H1 (cell line): ENCODE results near the gene NFE2L2. TPM values are rescaled to one million over a fixed set of nuclear protein-coding genes. Genes with fewer than 3 reads are reported as not detected.

ENCODE experiments used
- CTCF ChIA-PET: fragments of 300-600 bp; sonication (Branson Sonifier 250); formaldehyde crosslinking; loops from one replicate; lab custom pipeline; 2021; ENCODE audit not compliant: partially characterized antibody; lab: Charles Lee
- POLR2A ChIA-PET: fragments of 300-600 bp; sonication (Branson Sonifier 250); formaldehyde crosslinking; loops from one replicate; lab custom pipeline; 2021; ENCODE audit warnings: inconsistent platforms; ENCODE audit not compliant: partially characterized antibody; lab: Charles Lee
- DNase-seq, 2 experiments: peaks; one replicate each; pipeline versions ENCODE4 v3.0.0 to v3.0.0-alpha.2; 2010 to 2022; ENCODE audit warnings: low spot score in 2 of 2, low read depth in 1 of 2, mixed read lengths in 1 of 2
- FAIRE-seq: peaks from 2 replicates; lab custom pipeline; 2011; peaks lifted over from hg19 to GRCh38; lab: Jason Lieb, UNC
- H2AFZ ChIP-seq: 2 replicates; pipeline ENCODE4 v1.8.1; 2012; ENCODE audit warnings: low read length, inconsistent platforms
- H2AK5ac ChIP-seq: 2 replicates; pipeline ENCODE4 v1.6.1; 2013; ENCODE audit warnings: low read depth, low read length
- H2BK120ac ChIP-seq: replicated peaks from 2 replicates; pipeline ENCODE3; 2013; ENCODE audit warnings: low read depth, low read length, inconsistent platforms
- H2BK12ac ChIP-seq: 2 replicates; pipeline ENCODE4 v1.6.1; 2013; ENCODE audit warnings: low read depth, low read length
- H2BK15ac ChIP-seq: 2 replicates; pipeline ENCODE4 v1.6.1; 2013; ENCODE audit warnings: low read length
- H2BK20ac ChIP-seq: 2 replicates; pipeline ENCODE4 v1.6.1; 2013; ENCODE audit warnings: low read length
- H2BK5ac ChIP-seq: 2 replicates; pipeline ENCODE4 v1.6.1; 2013; ENCODE audit warnings: low read depth, low read length
- H3K14ac ChIP-seq: 2 replicates; pipeline ENCODE4 v1.6.1; 2013; ENCODE audit warnings: inconsistent platforms; ENCODE audit not compliant: insufficient read length
- H3K18ac ChIP-seq: 2 replicates; pipeline ENCODE4 v1.6.1; 2013; ENCODE audit warnings: low read length; ENCODE audit errors: extremely low read depth
- H3K23ac ChIP-seq: 2 replicates; pipeline ENCODE4 v1.6.1; 2013; ENCODE audit warnings: inconsistent platforms; ENCODE audit not compliant: insufficient read length
- H3K23me2 ChIP-seq: 2 replicates; pipeline ENCODE4 v1.6.1; 2013; ENCODE audit warnings: low read depth, low read length
- H3K27ac ChIP-seq: 2 replicates; pipeline ENCODE4 v1.6.1; 2011; ENCODE audit warnings: low read depth, low read length, inconsistent platforms
- H3K27me3 ChIP-seq, 4 experiments: replicated peaks in 1 of 4; 1 replicate in 1 of 4; 2 replicates in 3 of 4; pipeline versions ENCODE4 v1.6.1 to v1.8.1; 2011 to 2013; ENCODE audit warnings: low read length in 3 of 4, mild to moderate bottlenecking in 3 of 4, inconsistent platforms in 2 of 4, mixed read lengths in 2 of 4, moderate library complexity in 1 of 4; ENCODE audit not compliant: control insufficient read depth in 3 of 4, insufficient read depth in 3 of 4; ENCODE audit errors: extremely low read depth in 1 of 4
- H3K36me3 ChIP-seq, 4 experiments: 2 replicates each; pipeline versions ENCODE4 v1.6.1 to v1.8.1; 2011 to 2013; ENCODE audit warnings: mild to moderate bottlenecking in 4 of 4, low read length in 3 of 4, moderate library complexity in 2 of 4, control low read depth in 1 of 4, inconsistent platforms in 1 of 4; ENCODE audit not compliant: insufficient read depth in 4 of 4, control insufficient read depth in 2 of 4
- H3K4ac ChIP-seq: replicated peaks from 2 replicates; pipeline ENCODE3; 2013; ENCODE audit warnings: low read length, low read depth, mixed read lengths, inconsistent platforms; ENCODE audit not compliant: insufficient read length
- H3K4me1 ChIP-seq, 4 experiments: replicated peaks in 1 of 4; 1 replicate in 1 of 4; 2 replicates in 3 of 4; pipeline versions ENCODE4 v1.6.1 to v1.8.1; 2011 to 2013; ENCODE audit warnings: low read length in 3 of 4, inconsistent platforms in 2 of 4, mixed read lengths in 1 of 4; ENCODE audit not compliant: insufficient read depth in 4 of 4, control insufficient read depth in 3 of 4
- H3K4me2 ChIP-seq, 2 experiments: 2 replicates each; pipeline versions ENCODE4 v1.6.1 to v1.8.1; 2011 to 2013; ENCODE audit warnings: low read depth in 2 of 2, low read length in 2 of 2, control low read depth in 1 of 2, inconsistent platforms in 1 of 2, mild to moderate bottlenecking in 1 of 2; ENCODE audit not compliant: insufficient read depth in 1 of 2
- H3K4me3 ChIP-seq, 4 experiments: fragments of 200-600, 300-600 bp in 1 of 4; sonication (generic), shearing (Covaris generic), sonication (Bioruptor Twin) in 1 of 4; 2 replicates each; pipeline versions ENCODE4 v1.5.1 to v1.8.1; 2011 to 2016; ENCODE audit warnings: low read length in 4 of 4, low read depth in 3 of 4, control low read depth in 2 of 4, inconsistent platforms in 2 of 4, mild to moderate bottlenecking in 2 of 4, mixed read lengths in 1 of 4, moderate library complexity in 1 of 4; ENCODE audit not compliant: insufficient read depth in 2 of 4; ENCODE audit errors: extremely low read depth in 1 of 4
- H3K56ac ChIP-seq: replicated peaks from 2 replicates; pipeline ENCODE3; 2013; ENCODE audit warnings: low read depth, mild to moderate bottlenecking, mixed read lengths, low read length, inconsistent platforms; ENCODE audit not compliant: insufficient read length
- H3K79me1 ChIP-seq: 2 replicates; pipeline ENCODE4 v1.6.1; 2013; ENCODE audit warnings: low read depth, low read length, control low read depth
- H3K79me2 ChIP-seq, 2 experiments: 2 replicates each; pipeline versions ENCODE4 v1.6.1 to v1.8.1; 2012 to 2013; ENCODE audit warnings: low read length in 2 of 2, mild to moderate bottlenecking in 2 of 2, inconsistent platforms in 1 of 2; ENCODE audit not compliant: insufficient read depth in 2 of 2, control insufficient read depth in 1 of 2
- H3K9ac ChIP-seq, 4 experiments: replicated peaks in 1 of 4; 1 replicate in 1 of 4; 2 replicates in 3 of 4; pipeline versions ENCODE4 v1.6.1 to v1.8.1; 2011 to 2013; ENCODE audit warnings: low read depth in 3 of 4, low read length in 3 of 4, control low read depth in 2 of 4, mild to moderate bottlenecking in 2 of 4, moderate library complexity in 2 of 4, inconsistent platforms in 1 of 4; ENCODE audit errors: extremely low read depth in 1 of 4
- H3K9me3 ChIP-seq, 2 experiments: 2 replicates each; pipeline versions ENCODE4 v1.6.1 to v1.8.1; 2012 to 2013; ENCODE audit warnings: mild to moderate bottlenecking in 2 of 2, moderate library complexity in 2 of 2, control low read depth in 1 of 2, inconsistent platforms in 1 of 2, low read depth in 1 of 2, low read length in 1 of 2, mixed read lengths in 1 of 2; ENCODE audit not compliant: insufficient read depth in 2 of 2
- H4K20me1 ChIP-seq, 2 experiments: replicated peaks in 1 of 2; 2 replicates each; pipeline versions ENCODE3 to v1.8.1; 2011 to 2013; ENCODE audit warnings: inconsistent platforms in 2 of 2, low read length in 2 of 2, mild to moderate bottlenecking in 1 of 2; ENCODE audit not compliant: insufficient read depth in 2 of 2, control insufficient read depth in 1 of 2
- H4K5ac ChIP-seq: 2 replicates; pipeline ENCODE4 v1.6.1; 2013; ENCODE audit warnings: low read length, low read depth, mixed read lengths, inconsistent platforms; ENCODE audit not compliant: insufficient read length
- H4K8ac ChIP-seq: 2 replicates; pipeline ENCODE4 v1.8.0; 2013; ENCODE audit warnings: mild to moderate bottlenecking, moderate library complexity, low read length, inconsistent platforms; ENCODE audit not compliant: insufficient read depth; ENCODE audit errors: extremely low read depth
- H4K91ac ChIP-seq: replicated peaks from 2 replicates; pipeline ENCODE3; 2013; ENCODE audit warnings: low read length, mixed read lengths, inconsistent platforms; ENCODE audit not compliant: insufficient read length
- CBX8 ChIP-seq: fragments of 300-800, 300-1000 bp; sonication (generic); IDR thresholded peaks from 2 replicates; pipeline ENCODE4 v1.7.1; 2016; ENCODE audit warnings: low read depth, low read length, borderline replicate concordance
- CEBPB ChIP-seq: IDR thresholded peaks from 2 replicates; pipeline ENCODE4 v1.6.1; 2012; ENCODE audit warnings: low read depth, low read length
- CHD1 ChIP-seq: IDR thresholded peaks from 2 replicates; pipeline ENCODE4 v1.6.1; 2012; ENCODE audit warnings: low read depth, low read length, improper control_type of control experiment
- NRF1 ChIP-seq: IDR thresholded peaks from 2 replicates; pipeline ENCODE4 v1.6.1; 2011; ENCODE audit warnings: mild to moderate bottlenecking, low read depth, low read length, improper control_type of control experiment
- POLR2AphosphoS5 ChIP-seq: IDR thresholded peaks from 2 replicates; pipeline ENCODE4 v1.6.1; 2011; ENCODE audit warnings: low read depth, low read length
- SIX5 ChIP-seq: IDR thresholded peaks from 2 replicates; pipeline ENCODE4 v1.6.1; 2011; ENCODE audit warnings: mild to moderate bottlenecking, low read depth, low read length
- SP2 ChIP-seq: IDR thresholded peaks from 2 replicates; pipeline ENCODE4 v1.6.1; 2012; ENCODE audit warnings: mild to moderate bottlenecking, low read length, inconsistent platforms
- ZNF274 ChIP-seq: IDR thresholded peaks from 2 replicates; pipeline ENCODE4 v1.7.0; 2012; ENCODE audit warnings: low read length, borderline replicate concordance; ENCODE audit errors: extremely low read depth
- polyA plus RNA-seq, 7 experiments: library from polyadenylated mRNA; depleted of rRNA in 3 of 7; stranded (reverse) in 5 of 7; unstranded in 2 of 7; fragments of >200 nt in 5 of 7; fragments of 200-250 nt in 2 of 7; gene quantifications; 1 replicate in 5 of 7; 2 replicates in 1 of 7; 4 replicates in 1 of 7; pipeline versions ENCODE4 v1.2.1 to v1.2.3, GENCODE V29; 2011 to 2013; ENCODE audit warnings: missing spikeins in 2 of 7, mixed read lengths in 2 of 7
- total RNA-seq: library from RNA; stranded (reverse); fragmentation: NEBNext Ultra II Directional; extraction: Animal tissue kit (Norgen Biotek cat#: 25700); gene quantifications from 2 replicates; pipeline ENCODE4 v1.2.1, GENCODE V29; 2021
- TF ChIP-seq, protein P1 (sequence below): IDR thresholded peaks from 2 replicates; pipeline ENCODE4 v1.6.1; 2011; ENCODE audit warnings: low read depth, mild to moderate bottlenecking, low read length; ENCODE audit not compliant: insufficient read depth

The NFE2L2 gene
- total and polyA plus RNA-seq, 2 of the 8 experiments (the other 6 are each of a cell fraction or from before 2014, with no cell fraction given): 33.2 to 34.5 TPM

DNA sequence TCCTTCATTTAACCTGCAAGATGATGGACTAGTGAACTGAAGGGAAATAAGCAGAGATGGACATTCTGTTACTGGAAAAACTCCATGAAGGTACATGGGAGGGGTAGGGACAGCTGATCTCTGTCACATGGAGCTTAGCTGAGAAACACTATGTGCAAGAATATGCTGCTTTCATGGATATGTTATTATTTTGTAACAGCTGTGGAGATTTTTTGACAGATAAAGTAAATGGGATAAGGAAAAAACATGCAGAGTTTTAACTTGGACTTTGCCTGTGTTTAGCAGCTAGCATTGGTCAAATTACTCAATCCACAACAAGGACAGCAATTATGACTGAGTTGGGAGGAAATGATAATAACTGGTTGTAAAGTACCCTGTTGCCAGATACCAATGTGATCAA lies 80.7 kb downstream of the NFE2L2 start:
- no peak overlapping the region for H2AK5ac ChIP-seq
- no peak overlapping the region for H3K4me2 ChIP-seq
- CTCF ChIA-PET: interaction anchor here (1.1 to 3.1 kb wide), 4 partner anchors 15 to 562 kb away, joined by 3 to 25 read pairs (median 8); no protein-coding TSS in a partner anchor
- no peak overlapping the region for H2BK20ac ChIP-seq
- no peak overlapping the region for H4K8ac ChIP-seq
- H3K4me3 ChIP-seq: no peak overlapping the region
- no peaks in the 10 kb centered on the region for H3K23me2 ChIP-seq
- H3K18ac ChIP-seq: no peak overlapping the region
- H2BK120ac ChIP-seq: no peak overlapping the region
- DNase-seq: no peak
- no peaks in the 10 kb centered on the region for H3K79me1 ChIP-seq
- H3K4me1 ChIP-seq: peaks cover 0 to 6% (median 4%) of the 10 kb centered on the region in 4 experiments; a peak in 2 of 7 replicates
- H4K5ac ChIP-seq: no peak overlapping the region
- H3K14ac ChIP-seq: no peak overlapping the region
- H3K36me3 ChIP-seq: no peaks in the 10 kb centered on the region
- no peaks in the 10 kb centered on the region for H3K27me3 ChIP-seq
- FAIRE-seq: no peak
- H3K56ac ChIP-seq: no peak overlapping the region
- H3K9ac ChIP-seq: no peak overlapping the region
- H2BK12ac ChIP-seq: no peak overlapping the region
- no peaks in the 10 kb centered on the region for H3K79me2 ChIP-seq
- no peak overlapping the region for H2BK15ac ChIP-seq
- no peak overlapping the region for H2BK5ac ChIP-seq
- TF ChIP-seq CEBPB: no peak
- no peak for TF ChIP-seq SP2
- TF ChIP-seq ZNF274: no peak
- no peak for TF ChIP-seq NRF1
- TF ChIP-seq CHD1: no peak
- TF ChIP-seq, protein P1, sequence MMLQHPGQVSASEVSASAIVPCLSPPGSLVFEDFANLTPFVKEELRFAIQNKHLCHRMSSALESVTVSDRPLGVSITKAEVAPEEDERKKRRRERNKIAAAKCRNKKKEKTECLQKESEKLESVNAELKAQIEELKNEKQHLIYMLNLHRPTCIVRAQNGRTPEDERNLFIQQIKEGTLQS: no peak
- TF ChIP-seq SIX5: no peak
- no peak for TF ChIP-seq CBX8
- TF ChIP-seq POLR2AphosphoS5: no peak
- H3K9me3 ChIP-seq: no peaks in the 10 kb centered on the region
- H3K27ac ChIP-seq: no peak overlapping the region
- H3K23ac ChIP-seq: no peak overlapping the region
- POLR2A ChIA-PET: no interaction called here
- no peak overlapping the region for H3K4ac ChIP-seq
- no peak overlapping the region for H2AFZ ChIP-seq
- H4K91ac ChIP-seq: no peak overlapping the region
- no peaks in the 10 kb centered on the region for H4K20me1 ChIP-seq
